ENCODE measurements around the gene ATOSA.

Gene ATOSA

DNA sequence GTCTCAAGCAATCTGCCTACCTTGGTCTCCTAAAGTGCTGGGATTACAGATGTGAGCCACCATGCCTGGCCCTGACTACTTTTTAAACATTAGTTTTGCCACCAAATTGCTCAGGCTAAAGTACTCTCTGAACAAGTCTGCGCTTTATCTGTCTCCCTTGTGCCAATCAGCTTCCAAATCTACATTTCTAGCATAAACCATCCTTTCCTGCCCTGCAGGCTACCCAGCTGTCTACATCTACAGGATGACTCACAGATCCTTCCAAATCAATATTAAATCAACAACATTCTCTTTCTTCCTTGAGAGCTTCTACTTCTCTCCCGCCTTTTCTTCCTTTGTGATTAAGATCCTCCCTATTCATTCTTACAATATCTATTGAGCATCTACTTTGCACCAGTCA, 16.0 kb upstream of the ATOSA start:
- DNase-seq (ENCODE audit: low spot score): no peak
- POLR2A ChIA-PET (ENCODE audit: low non-redundant PET): no interaction called here
- no peak overlapping the region for H3K27ac ChIP-seq
- CTCF ChIA-PET: no interaction called here
- TF ChIP-seq, protein P1, sequence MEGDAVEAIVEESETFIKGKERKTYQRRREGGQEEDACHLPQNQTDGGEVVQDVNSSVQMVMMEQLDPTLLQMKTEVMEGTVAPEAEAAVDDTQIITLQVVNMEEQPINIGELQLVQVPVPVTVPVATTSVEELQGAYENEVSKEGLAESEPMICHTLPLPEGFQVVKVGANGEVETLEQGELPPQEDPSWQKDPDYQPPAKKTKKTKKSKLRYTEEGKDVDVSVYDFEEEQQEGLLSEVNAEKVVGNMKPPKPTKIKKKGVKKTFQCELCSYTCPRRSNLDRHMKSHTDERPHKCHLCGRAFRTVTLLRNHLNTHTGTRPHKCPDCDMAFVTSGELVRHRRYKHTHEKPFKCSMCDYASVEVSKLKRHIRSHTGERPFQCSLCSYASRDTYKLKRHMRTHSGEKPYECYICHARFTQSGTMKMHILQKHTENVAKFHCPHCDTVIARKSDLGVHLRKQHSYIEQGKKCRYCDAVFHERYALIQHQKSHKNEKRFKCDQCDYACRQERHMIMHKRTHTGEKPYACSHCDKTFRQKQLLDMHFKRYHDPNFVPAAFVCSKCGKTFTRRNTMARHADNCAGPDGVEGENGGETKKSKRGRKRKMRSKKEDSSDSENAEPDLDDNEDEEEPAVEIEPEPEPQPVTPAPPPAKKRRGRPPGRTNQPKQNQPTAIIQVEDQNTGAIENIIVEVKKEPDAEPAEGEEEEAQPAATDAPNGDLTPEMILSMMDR (conservative IDR thresholded peaks at IDR 0.05; ENCODE audit: low read depth): no peak

DNA sequence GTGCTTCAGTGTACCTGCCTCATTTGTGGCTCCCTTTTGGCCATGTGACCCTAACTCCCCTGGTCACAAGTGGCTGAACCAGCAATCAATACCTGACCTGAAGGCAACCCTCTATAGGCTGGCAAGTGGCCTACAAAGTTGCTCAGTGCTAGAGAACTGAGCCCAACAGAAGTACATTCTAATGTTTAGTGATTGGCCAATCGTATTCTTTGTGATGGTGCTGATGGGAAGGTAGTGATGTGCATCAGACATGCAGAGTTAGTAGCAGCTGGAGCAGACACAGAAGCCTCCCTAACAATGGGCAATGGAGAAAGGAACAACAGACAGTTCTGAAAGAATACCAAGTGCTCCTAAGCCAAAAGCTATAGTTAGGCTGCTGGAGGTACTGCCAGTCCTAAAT, 10.4 kb upstream of the ATOSA start:
- ChIA-PET CTCF (interaction anchor here (0.6 kb wide), 1 partner anchor 85 kb away, joined by 4 read pairs; no protein-coding TSS in a partner anchor), POLR2A (ENCODE audit: low non-redundant PET) (no interaction called here)
- DNase-seq (ENCODE audit: low spot score): no peak
- no peak overlapping the region for H3K27ac ChIP-seq
- TF ChIP-seq, protein P1 (conservative IDR thresholded peaks at IDR 0.05; ENCODE audit: low read depth): no peak

DNA sequence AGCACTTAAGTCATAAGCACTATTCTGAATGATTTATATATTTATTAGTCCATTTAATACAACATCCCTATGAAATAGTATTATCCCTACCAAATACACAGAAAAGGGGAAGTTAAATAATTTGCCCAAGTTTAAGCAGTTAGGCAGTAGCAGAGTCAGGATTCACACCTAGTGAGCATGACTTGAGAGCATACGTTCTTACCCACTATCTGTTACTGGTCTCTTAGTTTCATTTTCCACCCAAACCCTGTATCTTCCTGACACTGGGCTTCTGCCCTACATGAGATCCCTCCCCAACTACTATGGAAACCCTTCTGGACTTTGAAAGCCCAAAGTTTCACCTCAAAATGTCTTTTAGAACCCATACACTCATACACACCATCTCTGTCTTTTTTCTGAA, 4.4 kb upstream of the ATOSA start:
- CTCF ChIA-PET: no interaction called here
- DNase-seq (ENCODE audit: low spot score): no peak
- no peak overlapping the region for H3K27ac ChIP-seq
- POLR2A ChIA-PET (ENCODE audit: low non-redundant PET): no interaction called here
- TF ChIP-seq, protein P1 (conservative IDR thresholded peaks at IDR 0.05; ENCODE audit: low read depth): no peak

DNA sequence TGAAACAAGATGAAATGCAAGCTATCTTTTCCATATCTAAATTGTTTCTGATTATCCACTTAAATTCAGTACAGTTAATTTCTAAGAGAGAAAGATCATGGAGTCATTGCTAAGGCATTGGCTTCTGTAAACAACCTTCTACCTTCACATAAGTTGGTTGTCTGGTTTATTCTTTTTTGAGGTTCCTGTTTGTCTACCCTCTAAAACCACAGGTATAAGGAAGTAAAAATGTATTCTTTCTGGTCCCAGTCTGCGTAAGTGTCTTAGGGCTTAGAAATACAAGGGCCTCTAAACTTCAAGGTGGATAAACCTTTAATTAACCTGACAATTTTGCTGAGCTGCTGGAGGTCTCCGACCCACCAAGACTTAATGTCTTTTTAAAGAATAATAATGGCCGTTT, 3.6 kb upstream of the ATOSA start:
- ChIA-PET POLR2A (ENCODE audit: low non-redundant PET) (no interaction called here), CTCF (no interaction called here)
- no peak overlapping the region for H3K27ac ChIP-seq
- no peak for DNase-seq (ENCODE audit: low spot score)
- TF ChIP-seq, protein P1 (conservative IDR thresholded peaks at IDR 0.05; ENCODE audit: low read depth): no peak

DNA sequence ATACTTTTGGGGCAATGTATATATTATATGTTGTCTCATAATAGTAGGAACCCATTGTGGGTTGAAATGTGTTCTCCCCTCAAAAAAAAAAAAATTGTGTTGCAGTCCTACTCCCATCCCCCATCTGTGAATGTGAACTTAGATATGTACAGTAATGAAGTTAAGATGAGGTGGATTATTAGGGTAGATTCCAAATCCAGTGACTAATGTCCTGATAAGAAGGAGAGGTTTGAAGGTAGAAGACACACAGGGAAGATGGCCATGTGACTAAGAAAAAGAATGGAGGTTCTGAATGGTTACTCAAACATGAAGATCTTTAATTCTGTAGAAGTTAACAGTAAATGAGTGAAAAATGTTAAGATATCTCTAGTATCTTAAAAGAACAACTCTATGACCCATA, 3.0 kb upstream of the ATOSA start:
- ChIA-PET CTCF (no interaction called here), POLR2A (ENCODE audit: low non-redundant PET) (no interaction called here)
- no peak overlapping the region for H3K27ac ChIP-seq
- TF ChIP-seq, protein P1 (conservative IDR thresholded peaks at IDR 0.05; ENCODE audit: low read depth): no peak
- no peak for DNase-seq (ENCODE audit: low spot score)

DNA sequence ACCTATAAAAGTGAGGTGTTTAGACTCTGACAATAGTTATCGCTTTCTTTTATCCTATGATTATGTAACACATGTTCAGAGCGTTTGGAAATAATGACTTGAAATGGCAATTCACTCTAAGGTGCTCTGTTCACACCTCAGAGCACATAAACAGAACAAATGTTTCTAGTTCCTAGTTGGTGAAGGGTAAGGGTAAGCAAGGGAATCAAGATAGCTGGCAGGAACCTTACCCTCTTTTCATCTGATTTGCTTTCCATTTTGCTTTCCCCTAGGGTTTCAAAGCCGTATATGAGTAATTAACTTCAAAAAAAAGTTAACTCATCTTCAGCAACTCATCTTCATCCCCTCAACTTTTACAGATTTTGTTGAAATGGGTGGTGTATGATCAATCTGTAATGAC, 2.3 kb upstream of the ATOSA start:
- no peak overlapping the region for H3K27ac ChIP-seq
- DNase-seq (ENCODE audit: low spot score): no peak
- CTCF ChIA-PET: no interaction called here
- POLR2A ChIA-PET (ENCODE audit: low non-redundant PET): no interaction called here
- TF ChIP-seq, protein P1 (conservative IDR thresholded peaks at IDR 0.05; ENCODE audit: low read depth): no peak

DNA sequence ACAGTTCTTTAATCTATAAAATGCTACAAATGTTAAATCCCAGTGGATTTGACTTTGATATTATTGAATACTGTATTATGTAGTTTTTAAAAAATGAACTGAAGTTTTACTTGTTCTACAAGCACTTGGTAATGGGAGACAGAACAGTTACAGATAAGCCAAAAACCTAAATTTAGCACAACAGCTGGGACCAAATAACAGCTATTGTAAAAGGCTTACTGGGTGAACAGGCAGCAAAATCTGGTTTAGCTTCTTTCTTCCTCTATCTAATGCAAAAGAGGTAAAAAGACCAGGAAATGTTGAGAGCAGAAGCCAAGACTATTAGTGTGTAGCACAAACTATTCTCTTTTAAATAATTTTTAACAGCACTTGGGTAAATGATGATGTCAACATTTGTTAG, 1.6 kb upstream of the ATOSA start:
- POLR2A ChIA-PET (ENCODE audit: low non-redundant PET): no interaction called here
- DNase-seq (ENCODE audit: low spot score): no peak
- TF ChIP-seq, protein P1 (conservative IDR thresholded peaks at IDR 0.05; ENCODE audit: low read depth): no peak
- CTCF ChIA-PET: no interaction called here
- H3K27ac ChIP-seq: no peak overlapping the region
